Brain microvascular endothelial cell (primary cell): Measurements from ENCODE around the gene OLIG2.

Experiments
- DNase-seq: peaks from one replicate; pipeline ENCODE4 v3.0.0-alpha.2; 2020
- H3K27ac ChIP-seq: fragments of 250-450 bp; sonication (Bioruptor Pico); 2 replicates; pipeline ENCODE4 v1.5.1; 2020; ENCODE audit warnings: mild to moderate bottlenecking, moderate library complexity
- H3K27me3 ChIP-seq: fragments of 250-450 bp; sonication (Bioruptor Pico); replicated peaks from 2 replicates; pipeline ENCODE4 v1.5.1; 2020; ENCODE audit warnings: mild to moderate bottlenecking
- H3K36me3 ChIP-seq: fragments of 250-450 bp; sonication (Bioruptor Pico); replicated peaks from 2 replicates; pipeline ENCODE4 v1.5.1; 2020; ENCODE audit warnings: mild to moderate bottlenecking
- H3K4me3 ChIP-seq: 2 replicates; pipeline ENCODE4 v1.5.1; 2011; ENCODE audit warnings: low read depth, mild to moderate bottlenecking, control low read depth, low read length, moderate library complexity
- in situ Hi-C: cut with HindIII; loops from 2 replicates; pipeline ENCODE4 v1.10.0; 2017; ENCODE audit warnings: low sequenced_read_pairs, low pct_ligation_motif_present
- TF ChIP-seq, protein P1 (sequence below): IDR thresholded peaks from 2 replicates; pipeline ENCODE4 v1.5.1; 2011; ENCODE audit warnings: low read depth, mild to moderate bottlenecking, moderate library complexity, low read length, control low read depth, inconsistent platforms; ENCODE audit errors: missing control alignments

The OLIG2 gene

DNA sequence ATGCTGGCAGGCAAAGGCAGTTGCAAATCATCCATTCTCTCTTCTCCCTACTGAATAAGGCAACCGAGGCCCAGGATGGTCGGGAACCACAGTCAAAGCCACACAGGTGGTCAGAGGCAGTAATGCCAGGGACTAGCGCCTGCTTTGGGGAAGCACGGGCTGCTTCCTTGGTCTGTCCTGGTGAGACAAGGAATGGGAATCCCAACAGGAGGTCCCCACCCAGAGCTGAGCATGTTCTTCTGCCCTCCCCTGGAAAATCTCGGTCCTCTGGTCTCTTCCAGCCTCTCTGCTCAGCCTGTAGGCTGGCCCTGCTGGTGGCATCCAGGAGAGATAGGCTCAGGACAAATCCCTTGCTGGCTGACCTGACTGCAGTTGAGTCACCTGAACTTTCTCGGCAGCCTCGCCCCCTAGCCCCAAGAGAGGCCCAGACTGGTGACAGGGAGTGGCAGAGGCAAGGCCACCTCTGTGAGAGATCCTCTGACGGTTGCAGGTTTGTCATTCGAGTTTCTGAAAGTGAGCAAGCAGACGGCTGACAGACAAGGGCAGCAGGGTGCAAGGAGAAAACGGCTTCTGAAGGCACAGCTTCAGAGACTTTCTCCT, 50.0 kb downstream of the OLIG2 start:
- no peak overlapping the region for H3K27ac ChIP-seq

DNA sequence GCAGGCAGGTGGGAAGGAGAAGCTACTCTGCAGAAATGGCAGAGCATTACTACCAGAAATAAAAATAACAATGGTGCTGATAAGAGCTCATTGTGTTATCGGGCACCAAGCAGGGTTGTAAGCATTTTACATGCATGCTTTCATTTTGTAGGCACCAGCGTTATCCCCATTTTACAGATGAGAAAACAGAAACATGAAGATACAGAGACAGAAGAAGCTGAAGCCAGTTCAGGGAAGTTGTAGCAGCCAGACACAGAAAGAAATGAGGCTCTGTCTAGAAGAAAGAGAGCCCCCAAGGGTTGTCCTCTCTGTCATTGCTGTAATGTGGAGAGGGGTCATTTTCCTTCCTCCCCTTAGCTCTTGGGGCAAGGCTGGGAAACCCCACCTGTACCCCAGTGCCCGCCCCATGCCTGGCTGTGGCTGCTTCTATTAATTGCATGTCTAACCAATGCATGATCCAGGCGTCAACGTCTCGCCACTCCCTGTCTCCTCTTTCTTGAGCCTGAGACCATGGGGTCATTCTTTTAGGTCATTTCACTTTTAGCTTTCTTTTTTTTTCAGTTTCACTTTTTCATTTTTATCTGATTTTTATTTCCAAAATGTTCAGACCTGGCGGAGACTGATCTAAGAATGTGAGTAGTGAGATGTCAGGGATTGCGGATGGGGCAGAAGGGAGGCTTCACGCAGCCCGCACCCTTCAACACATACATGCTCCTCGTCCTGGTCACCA, 51.0 kb downstream of the OLIG2 start:
- TF ChIP-seq, protein P1, sequence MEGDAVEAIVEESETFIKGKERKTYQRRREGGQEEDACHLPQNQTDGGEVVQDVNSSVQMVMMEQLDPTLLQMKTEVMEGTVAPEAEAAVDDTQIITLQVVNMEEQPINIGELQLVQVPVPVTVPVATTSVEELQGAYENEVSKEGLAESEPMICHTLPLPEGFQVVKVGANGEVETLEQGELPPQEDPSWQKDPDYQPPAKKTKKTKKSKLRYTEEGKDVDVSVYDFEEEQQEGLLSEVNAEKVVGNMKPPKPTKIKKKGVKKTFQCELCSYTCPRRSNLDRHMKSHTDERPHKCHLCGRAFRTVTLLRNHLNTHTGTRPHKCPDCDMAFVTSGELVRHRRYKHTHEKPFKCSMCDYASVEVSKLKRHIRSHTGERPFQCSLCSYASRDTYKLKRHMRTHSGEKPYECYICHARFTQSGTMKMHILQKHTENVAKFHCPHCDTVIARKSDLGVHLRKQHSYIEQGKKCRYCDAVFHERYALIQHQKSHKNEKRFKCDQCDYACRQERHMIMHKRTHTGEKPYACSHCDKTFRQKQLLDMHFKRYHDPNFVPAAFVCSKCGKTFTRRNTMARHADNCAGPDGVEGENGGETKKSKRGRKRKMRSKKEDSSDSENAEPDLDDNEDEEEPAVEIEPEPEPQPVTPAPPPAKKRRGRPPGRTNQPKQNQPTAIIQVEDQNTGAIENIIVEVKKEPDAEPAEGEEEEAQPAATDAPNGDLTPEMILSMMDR: no peak
- in situ Hi-C loops: no loop called here
- no peak for DNase-seq
- no peak overlapping the region for H3K4me3 ChIP-seq
- peaks cover 54% of the 10 kb centered on the region for H3K27me3 ChIP-seq
- H3K36me3 ChIP-seq: no peaks in the 10 kb centered on the region
- H3K27ac ChIP-seq: no peak overlapping the region

More for the DNA sequence above, 50.0 kb downstream of the OLIG2 start:
- Histone ChIP-seq H3K27me3 (peaks cover 65% of the 10 kb centered on the region), H3K4me3 (no peak overlapping the region), H3K36me3 (no peaks in the 10 kb centered on the region)
- TF ChIP-seq, protein P1: no peak
- in situ Hi-C loops: no loop called here
- DNase-seq: no peak
